Parathyroid adenoma (tissue), 2 donors: Measurements from ENCODE around the gene GABRR3.

Experiments
- H2AFZ ChIP-seq: fragments of 300-600 bp; sonication (generic); one replicate; pipeline ENCODE4 v1.7.0; 2017; ENCODE audit warnings: antibody characterized with exemption, mild to moderate bottlenecking
- H3K27ac ChIP-seq: fragments of 300-600 bp; sonication (generic); one replicate; pipeline ENCODE4 v1.7.0; 2017
- H3K27me3 ChIP-seq: fragments of 300-600 bp; sonication (generic); one replicate; pipeline ENCODE4 v1.7.0; 2017; ENCODE audit warnings: low read length; ENCODE audit not compliant: control insufficient read depth, insufficient read depth
- H3K36me3 ChIP-seq: fragments of 300-600 bp; sonication (generic); one replicate; pipeline ENCODE4 v1.7.0; 2017; ENCODE audit warnings: low read length; ENCODE audit not compliant: control insufficient read depth, insufficient read depth
- H3K4me1 ChIP-seq: fragments of 300-600 bp; sonication (generic); one replicate; pipeline ENCODE4 v1.7.0; 2017; ENCODE audit warnings: control low read depth
- H3K4me2 ChIP-seq: fragments of 300-600 bp; sonication (generic); one replicate; pipeline ENCODE4 v1.7.0; 2017; ENCODE audit warnings: low read length
- H3K4me3 ChIP-seq: fragments of 300-600 bp; sonication (generic); one replicate; pipeline ENCODE4 v1.7.0; 2017; ENCODE audit warnings: low read depth, low read length
- H3K79me2 ChIP-seq: fragments of 300-600 bp; sonication (generic); one replicate; pipeline ENCODE4 v1.7.0; 2017; ENCODE audit warnings: control low read depth
- H3K9ac ChIP-seq: fragments of 300-600 bp; sonication (generic); one replicate; pipeline ENCODE4 v1.7.0; 2017; ENCODE audit warnings: mild to moderate bottlenecking
- H3K9me3 ChIP-seq: fragments of 300-600 bp; sonication (generic); one replicate; pipeline ENCODE4 v1.7.0; 2017; ENCODE audit warnings: low read length; ENCODE audit not compliant: control insufficient read depth
- TF ChIP-seq, protein P1 (sequence below): fragments of 300-600 bp; sonication (generic); IDR thresholded peaks from one replicate; pipeline ENCODE4 v1.7.0; 2017; ENCODE audit warnings: antibody characterized with exemption, mild to moderate bottlenecking
- donor health status: primary hyperparathyroidism.

The GABRR3 gene

DNA sequence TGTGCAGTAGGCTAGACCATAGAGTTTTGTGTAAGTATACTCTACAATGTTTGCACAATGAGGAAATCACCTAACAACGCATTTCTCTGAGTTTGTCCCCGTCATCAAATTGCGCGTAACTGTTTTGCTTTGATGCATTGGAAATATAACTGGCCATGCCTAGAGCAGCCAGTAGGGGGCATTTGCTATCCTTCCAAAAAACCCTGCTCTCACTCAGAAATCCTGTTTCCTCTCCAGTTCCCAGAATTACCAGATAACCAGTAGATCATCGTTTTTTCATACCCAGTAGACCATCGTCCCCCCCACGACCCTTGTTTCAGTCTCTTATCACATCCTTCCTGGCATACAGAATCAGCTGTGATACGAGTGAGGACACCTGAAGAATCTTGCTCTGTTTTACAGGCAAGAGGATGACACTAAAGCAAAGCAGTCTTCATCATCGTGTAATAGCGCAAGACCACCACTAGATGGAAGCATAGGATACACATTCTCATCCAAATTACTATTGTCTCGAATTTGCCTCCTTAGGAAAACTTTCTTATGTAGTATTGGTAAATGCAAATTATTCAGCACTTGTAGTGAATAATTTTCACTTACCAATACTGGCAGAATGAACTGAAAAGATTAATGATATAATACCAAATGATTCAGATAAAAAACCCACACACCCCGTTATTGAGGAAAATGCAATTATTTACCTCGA is 4.4 kb upstream of the GABRR3 start:
- Histone ChIP-seq H3K4me1 (no peaks in the 10 kb centered on the region), H3K4me3 (peak overlapping the region; percentile 31), H3K27ac (no peak overlapping the region), H2AFZ (peak overlapping the region; percentile 59), H3K9ac (no peak overlapping the region), H3K9me3 (no peaks in the 10 kb centered on the region), H3K36me3 (no peaks in the 10 kb centered on the region), H3K4me2 (peak overlapping the region; percentile 63), H3K27me3 (no peaks in the 10 kb centered on the region), H3K79me2 (no peaks in the 10 kb centered on the region)
- TF ChIP-seq, protein P1, sequence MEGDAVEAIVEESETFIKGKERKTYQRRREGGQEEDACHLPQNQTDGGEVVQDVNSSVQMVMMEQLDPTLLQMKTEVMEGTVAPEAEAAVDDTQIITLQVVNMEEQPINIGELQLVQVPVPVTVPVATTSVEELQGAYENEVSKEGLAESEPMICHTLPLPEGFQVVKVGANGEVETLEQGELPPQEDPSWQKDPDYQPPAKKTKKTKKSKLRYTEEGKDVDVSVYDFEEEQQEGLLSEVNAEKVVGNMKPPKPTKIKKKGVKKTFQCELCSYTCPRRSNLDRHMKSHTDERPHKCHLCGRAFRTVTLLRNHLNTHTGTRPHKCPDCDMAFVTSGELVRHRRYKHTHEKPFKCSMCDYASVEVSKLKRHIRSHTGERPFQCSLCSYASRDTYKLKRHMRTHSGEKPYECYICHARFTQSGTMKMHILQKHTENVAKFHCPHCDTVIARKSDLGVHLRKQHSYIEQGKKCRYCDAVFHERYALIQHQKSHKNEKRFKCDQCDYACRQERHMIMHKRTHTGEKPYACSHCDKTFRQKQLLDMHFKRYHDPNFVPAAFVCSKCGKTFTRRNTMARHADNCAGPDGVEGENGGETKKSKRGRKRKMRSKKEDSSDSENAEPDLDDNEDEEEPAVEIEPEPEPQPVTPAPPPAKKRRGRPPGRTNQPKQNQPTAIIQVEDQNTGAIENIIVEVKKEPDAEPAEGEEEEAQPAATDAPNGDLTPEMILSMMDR, result peak; percentile 85

DNA sequence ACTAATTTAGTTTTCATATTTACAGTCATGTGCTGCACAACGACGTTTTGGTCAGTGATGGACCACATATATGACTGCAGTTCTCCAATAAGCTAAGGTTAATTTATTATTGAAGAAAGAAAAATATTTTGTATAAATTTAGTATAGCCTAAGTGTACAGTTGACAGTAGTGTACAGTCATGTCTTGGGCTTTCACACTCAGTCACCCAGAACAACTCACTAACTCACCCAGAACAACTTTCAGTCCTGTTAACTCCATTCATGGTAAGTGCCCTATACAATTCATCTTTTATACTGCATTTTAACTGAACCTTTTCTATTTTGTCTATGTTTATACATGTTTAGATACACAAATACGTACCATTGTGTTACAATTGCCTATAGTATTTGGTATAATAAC is 3.8 kb upstream of the GABRR3 start:
- H3K4me3 ChIP-seq, result no peak overlapping the region
- H3K4me1 ChIP-seq, result no peaks in the 10 kb centered on the region
- H3K36me3 ChIP-seq, result no peaks in the 10 kb centered on the region
- H3K79me2 ChIP-seq, result no peaks in the 10 kb centered on the region
- no peak overlapping the region for H3K4me2 ChIP-seq
- TF ChIP-seq, protein P1, result no peak
- H3K27me3 ChIP-seq, result no peaks in the 10 kb centered on the region
- H3K9me3 ChIP-seq, result no peaks in the 10 kb centered on the region
- H3K27ac ChIP-seq, result no peak overlapping the region
- H3K9ac ChIP-seq, result no peak overlapping the region
- H2AFZ ChIP-seq, result no peak overlapping the region

DNA sequence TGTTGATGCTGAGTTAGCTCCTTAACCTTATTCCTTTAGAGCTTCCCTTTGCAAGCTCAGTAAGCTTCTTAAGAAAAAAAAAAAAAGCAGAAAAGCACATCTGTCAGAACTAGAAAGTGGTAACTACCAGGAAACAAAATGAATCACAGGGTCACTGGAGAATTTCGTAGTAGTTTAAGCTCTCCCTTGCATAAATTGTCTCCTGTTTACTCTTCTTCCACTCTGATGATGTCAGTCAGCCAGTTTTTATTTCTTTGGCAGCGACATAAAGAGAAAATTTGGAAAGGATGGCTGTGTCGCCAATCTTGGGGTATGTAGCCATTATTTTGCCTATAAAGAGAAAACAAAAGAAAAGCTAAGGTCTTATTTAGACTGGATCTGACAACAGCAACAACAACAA is 3.2 kb upstream of the GABRR3 start:
- no peak overlapping the region for H2AFZ ChIP-seq
- H3K4me3 ChIP-seq, result no peak overlapping the region
- no peak overlapping the region for H3K9ac ChIP-seq
- H3K9me3 ChIP-seq, result no peaks in the 10 kb centered on the region
- H3K36me3 ChIP-seq, result no peaks in the 10 kb centered on the region
- H3K27ac ChIP-seq, result no peak overlapping the region
- no peaks in the 10 kb centered on the region for H3K27me3 ChIP-seq
- H3K4me1 ChIP-seq, result no peaks in the 10 kb centered on the region
- TF ChIP-seq, protein P1, result no peak
- no peak overlapping the region for H3K4me2 ChIP-seq
- no peaks in the 10 kb centered on the region for H3K79me2 ChIP-seq

DNA sequence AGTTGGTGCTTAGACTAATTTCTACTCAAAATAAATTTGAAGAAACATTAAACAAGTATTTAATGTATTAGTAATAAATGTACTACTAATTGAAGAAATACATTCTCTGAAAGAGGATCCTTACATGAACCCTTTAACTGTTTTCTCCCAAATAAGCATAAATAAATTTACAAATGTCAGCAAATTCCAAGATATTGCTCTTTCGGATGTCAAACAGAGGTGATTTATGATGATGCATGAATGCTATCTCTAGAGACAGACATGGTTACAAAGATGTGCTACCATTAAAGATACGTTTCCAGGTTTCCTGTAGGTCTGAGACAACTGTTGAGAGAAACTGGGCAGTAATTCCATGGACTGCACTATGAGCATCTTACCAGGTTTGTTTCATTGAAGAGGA is 629 bp downstream of the GABRR3 start:
- H3K79me2 ChIP-seq, result no peaks in the 10 kb centered on the region
- H3K9me3 ChIP-seq, result no peaks in the 10 kb centered on the region
- no peak overlapping the region for H3K4me3 ChIP-seq
- H3K36me3 ChIP-seq, result no peaks in the 10 kb centered on the region
- no peak overlapping the region for H3K4me2 ChIP-seq
- no peak overlapping the region for H3K27ac ChIP-seq
- no peak overlapping the region for H2AFZ ChIP-seq
- H3K9ac ChIP-seq, result no peak overlapping the region
- no peaks in the 10 kb centered on the region for H3K27me3 ChIP-seq
- TF ChIP-seq, protein P1, result no peak
- H3K4me1 ChIP-seq, result no peaks in the 10 kb centered on the region

DNA sequence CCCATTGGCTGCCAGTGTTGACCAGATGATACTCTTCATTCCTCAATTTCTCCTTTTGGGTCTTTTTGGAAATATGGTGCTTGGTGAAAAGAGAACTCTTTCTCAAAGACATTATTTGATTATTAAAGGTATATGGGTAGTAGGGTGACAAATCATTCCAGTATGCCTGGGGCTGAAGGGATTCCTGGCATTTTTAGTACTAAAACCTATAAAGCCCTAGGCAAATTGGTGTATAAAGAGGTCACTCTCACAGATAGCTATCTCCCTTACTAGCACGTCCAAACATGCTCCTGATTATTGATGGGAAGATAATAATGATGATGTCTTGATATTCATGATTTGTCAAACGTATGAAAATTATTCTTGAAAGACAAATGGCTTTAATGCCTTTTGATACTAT is 1.1 kb downstream of the GABRR3 start:
- Histone ChIP-seq H3K79me2 (no peaks in the 10 kb centered on the region), H3K27me3 (no peaks in the 10 kb centered on the region), H3K27ac (no peak overlapping the region), H3K4me3 (no peak overlapping the region), H3K9me3 (no peaks in the 10 kb centered on the region), H3K4me1 (no peaks in the 10 kb centered on the region), H2AFZ (no peak overlapping the region), H3K4me2 (no peak overlapping the region), H3K9ac (no peak overlapping the region), H3K36me3 (no peaks in the 10 kb centered on the region)
- TF ChIP-seq, protein P1, result no peak
